B cell (primary cell): Measurements from ENCODE around the gene TENT5C.

Source experiments
- CTCF ChIP-seq: fragments of 200-600 bp; IDR thresholded peaks from one replicate; pipeline ENCODE4 v1.8.0; 2022; ENCODE audit warnings: antibody characterized with exemption, mild to moderate bottlenecking
- EZH2 ChIP-seq: IDR thresholded peaks from 2 replicates; pipeline ENCODE4 v1.6.1; 2012; ENCODE audit warnings: borderline replicate concordance, low read depth, mild to moderate bottlenecking, moderate library complexity, low read length; ENCODE audit not compliant: insufficient read depth, poor library complexity, severe bottlenecking

DNA sequence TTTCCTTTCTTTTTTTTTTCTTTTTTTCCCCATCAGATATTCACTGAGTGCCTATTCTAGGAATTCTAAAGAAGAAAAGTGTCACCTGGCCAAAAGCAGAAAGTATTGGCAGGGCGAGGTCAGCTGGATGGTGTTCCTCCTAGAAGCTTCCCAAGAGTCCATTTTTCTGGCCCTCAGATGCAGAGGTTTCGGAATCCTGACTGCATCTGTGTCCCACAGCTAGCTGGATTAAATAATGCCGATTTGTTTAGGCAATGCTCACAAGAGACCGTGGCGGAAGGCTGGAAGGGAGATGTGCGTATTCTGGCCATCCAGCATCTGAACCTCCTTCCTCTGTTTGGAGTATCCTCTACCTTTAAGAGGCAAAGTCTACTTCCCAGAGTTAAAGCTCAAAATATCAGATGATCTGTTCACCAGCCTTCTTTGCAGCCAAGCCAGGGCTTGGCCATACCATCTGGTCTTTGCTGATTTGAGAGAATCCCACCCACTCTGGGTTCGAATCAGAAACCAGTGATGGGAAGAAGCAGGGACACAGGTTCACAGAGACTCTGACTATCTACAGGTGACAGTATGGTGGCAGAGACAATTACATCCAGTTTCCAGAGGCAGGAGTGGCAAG, 5.4 kb upstream of the TENT5C start:
- TF ChIP-seq EZH2 (no peak), CTCF (no peak)
